ENCODE measurements around the gene ZSCAN12.

GRCh38 chr6:28408076-28408802, 8.7 kb upstream of the ZSCAN12 start:
- TF ChIP-seq GATA3 (IDR thresholded peaks at IDR 0.05; ENCODE audit: low read depth, low read length), result no peak
- no peak for TF ChIP-seq GATA2 (IDR thresholded peaks at IDR 0.05; ENCODE audit: low read depth, low read length)

Measured in SH-SY5Y (cell line).